B cell (primary cell): ENCODE results near the gene RAD50. TPM values are rescaled to one million over a fixed set of nuclear protein-coding genes. Genes with fewer than 3 reads are reported as not detected.

Experiments used
- ATAC-seq: fragments of 200-7000 bp; cut with Tn5 transposase; one replicate; pipeline ENCODE4 v1.10.0; 2021; ENCODE audit warnings: low read depth, mild to moderate bottlenecking, moderate number of reproducible peaks, moderate library complexity
- CTCF ChIA-PET: fragments of 350-600 bp; sonication (Branson Sonifier 250); formaldehyde crosslinking; loops from one replicate; lab custom pipeline; 2021; ENCODE audit warnings: antibody characterized with exemption, inconsistent platforms; lab: Charles Lee
- POLR2A ChIA-PET: fragments of 350-600 bp; sonication (Branson Sonifier 250); formaldehyde crosslinking; loops from one replicate; lab custom pipeline; 2021; ENCODE audit warnings: antibody characterized with exemption; lab: Charles Lee
- DNase-seq: peaks from one replicate; pipeline ENCODE4 v3.0.0; 2013
- H2AFZ ChIP-seq: 2 replicates; pipeline ENCODE4 v1.6.1; 2012; ENCODE audit warnings: mild to moderate bottlenecking, low read depth, low read length; ENCODE audit not compliant: insufficient read depth, poor library complexity, severe bottlenecking
- H3K27ac ChIP-seq, 2 donors: 1 replicate in 1 of 2; 2 replicates in 1 of 2; pipeline ENCODE4 v1.5.1; 2012 to 2013; ENCODE audit warnings: low read length in 2 of 2, mild to moderate bottlenecking in 2 of 2, moderate library complexity in 1 of 2
- H3K27me3 ChIP-seq, 4 experiments: fragments of 200-600 bp in 1 of 4; sonication (generic) in 1 of 4; replicated peaks in 1 of 4; 1 replicate in 2 of 4; 2 replicates in 2 of 4; pipeline versions ENCODE4 v1.6.1 to v1.7.0; 2013 to 2016; ENCODE audit warnings: low read length in 3 of 4, mild to moderate bottlenecking in 2 of 4, mixed read lengths in 1 of 4, moderate library complexity in 1 of 4; ENCODE audit not compliant: insufficient read depth in 4 of 4, control insufficient read depth in 3 of 4; ENCODE audit errors: control extremely low read depth in 1 of 4
- H3K36me3 ChIP-seq, 2 experiments: replicated peaks in 1 of 2; 1 replicate in 1 of 2; 2 replicates in 1 of 2; pipeline versions ENCODE4 v1.6.1 to v1.7.1; 2013; ENCODE audit warnings: low read length in 1 of 2; ENCODE audit not compliant: insufficient read depth in 2 of 2, control insufficient read depth in 1 of 2; ENCODE audit errors: control extremely low read depth in 1 of 2, extremely low read depth in 1 of 2
- H3K4me1 ChIP-seq, 2 donors: fragments of 200-600 bp in 1 of 2; sonication (generic) in 1 of 2; 1 replicate in 1 of 2; 2 replicates in 1 of 2; pipeline versions ENCODE4 v1.5.1 to v1.6.1; 2013 to 2017; ENCODE audit warnings: low read length in 2 of 2; ENCODE audit not compliant: control insufficient read depth in 2 of 2, insufficient read depth in 2 of 2
- H3K4me2 ChIP-seq: replicated peaks from 2 replicates; pipeline ENCODE3; 2012; ENCODE audit warnings: mild to moderate bottlenecking, low read depth, low read length; ENCODE audit not compliant: poor library complexity, severe bottlenecking
- H3K4me3 ChIP-seq, 5 experiments: fragments of 200-600 bp in 1 of 5; sonication (generic) in 1 of 5; 1 replicate in 3 of 5; 2 replicates in 2 of 5; pipeline versions ENCODE4 v1.5.1 to v1.7.0; 2011 to 2016; ENCODE audit warnings: low read length in 4 of 5, mild to moderate bottlenecking in 4 of 5, low read depth in 2 of 5, control low read depth in 1 of 5, moderate library complexity in 1 of 5; ENCODE audit not compliant: insufficient read depth in 1 of 5; ENCODE audit errors: control extremely low read depth in 1 of 5, extremely low read depth in 1 of 5
- H3K79me2 ChIP-seq: fragments of 200-600 bp; sonication (generic); one replicate; pipeline ENCODE4 v1.6.0; 2016; ENCODE audit warnings: low read length; ENCODE audit not compliant: control insufficient read depth, insufficient read depth
- H3K9ac ChIP-seq: fragments of 200-600 bp; sonication (generic); 2 replicates; pipeline ENCODE4 v1.6.1; 2017; ENCODE audit warnings: mild to moderate bottlenecking, low read length, moderate library complexity
- H3K9me3 ChIP-seq, 3 donors: one replicate each; pipeline versions ENCODE4 v1.6.1 to v1.7.1; 2013; ENCODE audit warnings: low read length in 2 of 3; ENCODE audit not compliant: control insufficient read depth in 2 of 3, insufficient read depth in 1 of 3; ENCODE audit errors: control extremely low read depth in 1 of 3
- H4K20me1 ChIP-seq: 2 replicates; pipeline ENCODE4 v1.6.0; 2012; ENCODE audit warnings: mild to moderate bottlenecking, low read length; ENCODE audit not compliant: insufficient read depth, control insufficient read depth, poor library complexity, severe bottlenecking
- H3K27ac Mint-ChIP-seq: one replicate; pipeline ENCODE4 v1.8.0; 2021; ENCODE audit warnings: mixed read lengths
- H3K27me3 Mint-ChIP-seq: one replicate; pipeline ENCODE4 v1.8.0; 2021; ENCODE audit warnings: mixed read lengths
- H3K4me1 Mint-ChIP-seq: one replicate; pipeline ENCODE4 v1.8.0; 2021; ENCODE audit warnings: mixed read lengths
- H3K4me3 Mint-ChIP-seq: one replicate; pipeline ENCODE4 v1.8.0; 2021; ENCODE audit warnings: mixed read lengths
- H3K9me3 Mint-ChIP-seq: one replicate; pipeline ENCODE4 v1.8.0; 2022; ENCODE audit warnings: mixed read lengths; ENCODE audit not compliant: insufficient read depth
- EZH2 ChIP-seq: IDR thresholded peaks from 2 replicates; pipeline ENCODE4 v1.6.1; 2012; ENCODE audit warnings: borderline replicate concordance, low read depth, mild to moderate bottlenecking, moderate library complexity, low read length; ENCODE audit not compliant: insufficient read depth, poor library complexity, severe bottlenecking
- WGBS: methylation state at CpG from one replicate; pipeline ENCODE4 v1.1.5; 2013; ENCODE audit warnings: missing lambda C conversion rate; ENCODE audit not compliant: insufficient coverage; 5-methylcytosine and 5-hydroxymethylcytosine counted together
- intact Hi-C: fragments of 100-400 bp; cut with micrococcal nuclease; formaldehyde crosslinking; loops from one replicate; pipeline ENCODE4 v1.10.0; 2022
- polyA plus RNA-seq: library from polyadenylated mRNA; depleted of rRNA; stranded (reverse); fragments of >200 nt; gene quantifications from 2 replicates; pipeline ENCODE4 v1.2.3, GENCODE V29; 2012
- total RNA-seq, 2 donors: library from RNA; stranded (reverse); fragments of 120-200 nt in 1 of 2; gene quantifications; 1 replicate in 1 of 2; 2 replicates in 1 of 2; pipeline versions ENCODE4 v1.2.3 to v1.2.4, GENCODE V29; 2013 to 2022
- TF ChIP-seq, protein P1 (sequence below): fragments of 200-600 bp; IDR thresholded peaks from one replicate; pipeline ENCODE4 v1.8.0; 2022; ENCODE audit warnings: antibody characterized with exemption, mild to moderate bottlenecking

RAD50 gene
- total and polyA plus RNA-seq, 2 donors (not counting 1 experiment from before 2014, with no cell fraction given): 11.2 to 32.7 TPM

DNA sequence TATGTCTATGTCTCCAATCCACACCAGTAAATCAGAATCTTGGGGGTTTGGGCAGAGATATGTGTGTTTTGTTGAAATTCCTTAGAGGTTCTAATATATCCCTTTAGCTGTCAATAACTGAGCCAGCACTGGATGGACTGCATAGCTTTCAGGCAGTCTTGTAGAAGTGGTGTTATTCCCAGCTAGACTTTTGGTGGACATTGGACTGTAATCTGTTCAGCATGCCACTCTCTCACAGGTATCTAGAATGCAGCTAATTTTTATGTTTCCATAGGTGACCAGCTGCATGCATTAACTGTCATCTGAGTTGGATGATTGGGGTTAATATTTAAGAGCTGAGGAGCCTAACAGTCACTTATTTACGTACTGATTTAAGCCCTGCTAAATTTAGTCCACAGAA lies 56.1 kb downstream of the RAD50 start:
- TF ChIP-seq, protein P1, sequence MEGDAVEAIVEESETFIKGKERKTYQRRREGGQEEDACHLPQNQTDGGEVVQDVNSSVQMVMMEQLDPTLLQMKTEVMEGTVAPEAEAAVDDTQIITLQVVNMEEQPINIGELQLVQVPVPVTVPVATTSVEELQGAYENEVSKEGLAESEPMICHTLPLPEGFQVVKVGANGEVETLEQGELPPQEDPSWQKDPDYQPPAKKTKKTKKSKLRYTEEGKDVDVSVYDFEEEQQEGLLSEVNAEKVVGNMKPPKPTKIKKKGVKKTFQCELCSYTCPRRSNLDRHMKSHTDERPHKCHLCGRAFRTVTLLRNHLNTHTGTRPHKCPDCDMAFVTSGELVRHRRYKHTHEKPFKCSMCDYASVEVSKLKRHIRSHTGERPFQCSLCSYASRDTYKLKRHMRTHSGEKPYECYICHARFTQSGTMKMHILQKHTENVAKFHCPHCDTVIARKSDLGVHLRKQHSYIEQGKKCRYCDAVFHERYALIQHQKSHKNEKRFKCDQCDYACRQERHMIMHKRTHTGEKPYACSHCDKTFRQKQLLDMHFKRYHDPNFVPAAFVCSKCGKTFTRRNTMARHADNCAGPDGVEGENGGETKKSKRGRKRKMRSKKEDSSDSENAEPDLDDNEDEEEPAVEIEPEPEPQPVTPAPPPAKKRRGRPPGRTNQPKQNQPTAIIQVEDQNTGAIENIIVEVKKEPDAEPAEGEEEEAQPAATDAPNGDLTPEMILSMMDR: no peak
- no peak for TF ChIP-seq EZH2
- no peaks in the 10 kb centered on the region for H3K4me1 Mint-ChIP-seq

DNA sequence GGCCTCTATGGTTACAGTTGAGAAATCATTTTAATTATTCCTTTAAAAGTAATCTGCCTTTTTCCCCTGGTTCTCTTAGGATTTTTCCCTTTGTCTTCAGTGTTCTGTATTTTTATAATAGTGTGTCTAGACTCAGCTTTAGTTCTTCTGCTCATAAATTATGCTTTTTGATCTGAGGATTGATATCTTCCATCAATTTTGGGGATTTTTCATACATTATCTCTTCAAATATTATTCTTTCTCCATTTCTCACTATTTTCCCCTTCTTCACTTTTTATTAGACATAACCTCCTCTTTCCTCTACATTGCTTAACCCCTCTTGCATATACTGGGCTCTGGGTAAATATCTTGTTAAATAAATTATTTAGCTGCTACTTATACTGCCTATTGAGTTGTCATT lies 64.9 kb downstream of the RAD50 start:
- H3K27ac ChIP-seq: no peak overlapping the region
- H3K4me1 ChIP-seq: no peaks in the 10 kb centered on the region
- no peak overlapping the region for H3K27ac Mint-ChIP-seq
- no peak for DNase-seq
- H3K79me2 ChIP-seq: no peaks in the 10 kb centered on the region
- H3K9me3 ChIP-seq: no peaks in the 10 kb centered on the region
- TF ChIP-seq, protein P1: no peak
- no peak for TF ChIP-seq EZH2
- no peaks in the 10 kb centered on the region for H3K27me3 ChIP-seq
- H3K27me3 Mint-ChIP-seq: no peaks in the 10 kb centered on the region
- H3K9me3 Mint-ChIP-seq: no peaks in the 10 kb centered on the region
- no peak overlapping the region for H3K4me3 ChIP-seq
- no peak for ATAC-seq
- no peak overlapping the region for H2AFZ ChIP-seq
- no peak overlapping the region for H3K4me2 ChIP-seq
- no peak overlapping the region for H3K4me3 Mint-ChIP-seq
- ChIA-PET CTCF (no interaction called here), POLR2A (no interaction called here)
- no peak overlapping the region for H3K9ac ChIP-seq
- H3K36me3 ChIP-seq: peaks cover 11 to 35% of the 10 kb centered on the region in 2 experiments
- intact Hi-C loops: no loop called here
- no peaks in the 10 kb centered on the region for H3K4me1 Mint-ChIP-seq
- H4K20me1 ChIP-seq: no peaks in the 10 kb centered on the region

More for the DNA sequence above, 56.1 kb downstream of the RAD50 start:
- Mint-ChIP-seq H3K27me3 (no peaks in the 10 kb centered on the region), H3K9me3 (peaks cover 2% of the 10 kb centered on the region), H3K27ac (no peak overlapping the region), H3K4me3 (no peak overlapping the region)
- ChIA-PET CTCF (interaction anchor here (1.0 kb wide), 1 partner anchor 14 kb away, joined by 3 read pairs; no protein-coding TSS in a partner anchor), POLR2A (no interaction called here)
- Histone ChIP-seq H3K27me3 (no peaks in the 10 kb centered on the region), H3K9me3 (peaks cover 0 to 2% (median 0%) of the 10 kb centered on the region in 3 donors), H2AFZ (no peak overlapping the region), H3K4me1 (no peaks in the 10 kb centered on the region), H3K9ac (no peak overlapping the region), H4K20me1 (no peaks in the 10 kb centered on the region), H3K4me3 (no peak overlapping the region), H3K79me2 (no peaks in the 10 kb centered on the region), H3K27ac (no peak overlapping the region), H3K36me3 (peaks cover 7 to 58% of the 10 kb centered on the region in 2 experiments), H3K4me2 (no peak overlapping the region)
- ATAC-seq (no peak), DNase-seq (no peak)
- intact Hi-C loops: no loop called here
- no CpG with 5 or more reads among the region's 1 CpG for WGBS
